NCI-H2196 (cell line): ENCODE data around the gene BTN3A1.

Source experiments
- DNase-seq: peaks from one replicate; lab custom pipeline; 2025; ENCODE audit not compliant: unreplicated experiment; lab: John Stamatoyannopoulos, UW

The BTN3A1 gene

DNA sequence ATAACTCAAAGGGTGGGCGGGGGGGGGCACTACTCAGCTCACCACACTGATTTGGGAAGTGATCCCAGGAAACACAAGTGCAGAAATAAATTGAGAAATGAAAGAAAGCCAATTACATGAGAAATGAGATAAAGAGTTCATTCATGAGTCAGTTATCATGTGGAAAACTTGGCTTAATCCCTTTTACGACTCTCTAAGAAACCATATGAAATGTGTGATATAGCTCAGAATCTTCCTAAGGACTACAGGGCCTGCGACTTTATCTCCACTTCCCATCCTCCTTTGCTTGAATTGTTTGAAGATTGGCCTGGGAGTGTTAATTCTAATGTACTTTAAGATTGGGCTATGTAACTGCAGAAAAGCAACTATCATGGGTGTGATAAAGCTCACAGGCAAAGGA, 22.8 kb upstream of the BTN3A1 start:
- no peak for DNase-seq

DNA sequence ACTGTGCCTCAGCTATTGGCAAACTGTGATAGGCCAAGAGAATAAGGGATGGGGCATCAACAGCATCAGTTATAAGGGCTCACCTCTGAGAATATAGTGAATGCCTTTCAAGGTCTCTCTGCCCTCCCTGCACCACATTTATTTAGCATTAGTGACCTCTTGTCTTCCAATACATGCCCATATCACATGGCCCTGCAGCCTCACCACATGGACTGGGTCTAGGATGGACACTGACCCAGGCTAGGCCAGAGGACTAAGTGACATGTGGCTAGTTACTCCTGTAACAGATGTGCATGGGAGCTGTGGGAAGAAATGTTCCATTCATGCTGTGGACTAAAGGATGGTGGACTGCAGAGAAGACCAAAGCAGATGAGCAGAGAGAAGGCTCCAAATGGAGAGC, 22.3 kb upstream of the BTN3A1 start:
- no peak for DNase-seq

DNA sequence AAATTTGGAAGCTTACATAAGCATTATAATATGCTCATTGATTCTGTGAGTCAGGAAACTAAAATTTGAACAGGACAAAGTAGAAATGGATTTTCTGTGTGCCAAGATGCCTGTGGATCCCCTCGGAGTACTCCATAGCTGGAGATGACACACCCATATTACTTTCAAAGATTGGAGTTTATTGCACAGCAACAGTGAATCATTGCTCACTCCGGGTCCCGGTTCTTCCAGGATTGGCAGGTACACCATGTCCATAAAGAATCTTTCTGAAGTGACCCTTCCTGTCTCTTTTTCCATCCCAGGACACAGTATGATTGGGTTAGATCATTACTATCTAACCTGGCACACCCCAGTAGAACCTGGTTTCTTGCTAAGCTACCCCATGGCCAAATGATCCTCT, 21.8 kb upstream of the BTN3A1 start:
- DNase-seq = no peak

DNA sequence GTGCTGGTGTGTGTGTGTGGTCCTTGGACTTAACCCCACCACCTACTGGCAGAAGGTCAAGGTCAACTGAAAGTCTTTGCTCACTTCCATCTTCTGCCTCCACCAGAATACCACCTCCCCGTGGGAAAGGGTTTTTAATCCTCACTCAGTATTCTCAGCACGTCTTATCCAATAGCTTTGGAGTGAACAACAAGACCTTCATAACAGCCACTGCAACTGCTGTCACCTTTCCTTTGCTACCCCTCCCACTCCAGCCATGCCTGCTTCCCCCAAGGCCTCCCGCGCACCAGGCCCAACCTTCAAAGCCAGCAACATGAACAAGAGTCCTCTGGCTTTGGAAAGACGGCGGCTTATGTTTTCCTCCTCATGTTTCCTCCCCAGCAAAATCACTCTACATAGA, 20.0 kb upstream of the BTN3A1 start:
- DNase-seq = no peak

DNA sequence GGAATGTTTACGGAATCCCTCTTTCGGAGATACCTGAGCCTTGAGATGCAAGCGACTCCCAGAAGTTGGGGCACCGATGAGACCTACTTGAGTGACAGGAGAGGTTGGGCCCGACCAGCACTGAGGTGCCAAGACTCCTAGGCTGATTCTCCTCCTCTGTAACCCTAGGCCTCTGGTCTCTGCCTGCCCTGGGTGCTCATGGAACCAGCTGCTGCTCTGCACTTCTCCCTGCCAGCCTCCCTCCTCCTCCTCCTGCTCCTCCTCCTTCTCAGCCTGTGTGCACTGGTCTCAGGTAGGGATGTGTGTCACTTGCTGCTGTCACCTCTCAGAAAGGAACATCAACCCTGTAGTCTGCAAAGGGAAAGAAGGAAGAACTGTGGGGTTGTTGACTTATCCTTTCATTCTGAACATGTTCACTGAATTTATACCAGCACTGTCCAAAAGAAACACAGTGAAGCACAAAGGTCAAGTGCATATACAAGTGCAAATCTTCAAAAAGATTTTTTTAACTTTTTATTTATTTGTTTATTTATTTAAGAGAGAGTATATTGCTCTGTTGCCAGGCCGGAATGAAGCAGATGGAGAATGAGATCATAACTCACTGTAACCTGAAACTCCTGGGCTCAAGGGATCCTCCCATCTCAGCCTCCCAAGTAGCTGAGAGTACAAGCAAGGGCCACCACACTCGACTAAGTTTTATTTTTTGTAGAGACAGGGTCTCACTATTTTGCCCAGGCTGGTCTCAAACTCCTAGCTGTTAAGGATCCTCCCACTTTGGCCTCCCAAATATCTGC, 18.3 kb upstream of the BTN3A1 start:
- DNase-seq = peak; percentile 54

DNA sequence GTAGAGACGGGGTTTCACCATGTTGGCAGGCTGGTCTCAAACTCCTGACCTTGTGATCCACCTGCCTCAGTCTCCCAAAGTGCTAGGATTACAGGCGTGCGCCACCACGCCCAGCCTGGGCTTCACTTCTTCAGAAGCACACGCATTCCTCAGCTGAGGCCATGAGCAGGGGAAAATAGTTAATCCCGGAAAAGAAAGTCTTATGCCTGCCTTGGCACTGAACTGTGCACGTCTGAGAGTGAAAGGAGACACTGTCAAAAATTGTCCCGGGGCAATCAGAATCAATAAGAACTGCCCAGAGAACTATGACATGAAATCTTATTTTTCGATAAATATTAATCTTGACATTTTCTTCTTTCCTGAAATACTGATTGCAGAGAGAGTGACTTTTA, 16.3 kb upstream of the BTN3A1 start:
- DNase-seq = no peak

DNA sequence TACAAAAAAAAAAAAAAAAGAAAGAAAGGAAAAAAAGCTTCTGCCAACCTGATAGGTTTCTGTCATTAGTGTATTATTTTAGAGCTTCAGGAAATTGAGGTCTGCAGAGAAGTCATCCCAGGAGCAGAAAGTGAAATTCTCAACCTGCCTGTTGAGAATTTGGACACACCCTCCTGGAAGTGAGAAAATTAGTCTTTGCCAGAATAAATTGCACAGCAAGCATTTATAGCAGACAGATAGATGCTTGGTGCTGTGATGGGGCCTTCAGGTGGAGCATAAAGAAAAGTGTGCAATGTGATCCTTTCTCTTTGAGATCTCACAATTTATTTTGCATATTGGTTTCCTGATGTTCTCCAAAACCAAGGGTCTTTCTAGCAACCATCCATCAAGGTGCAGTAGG, 14.5 kb upstream of the BTN3A1 start:
- DNase-seq = no peak

DNA sequence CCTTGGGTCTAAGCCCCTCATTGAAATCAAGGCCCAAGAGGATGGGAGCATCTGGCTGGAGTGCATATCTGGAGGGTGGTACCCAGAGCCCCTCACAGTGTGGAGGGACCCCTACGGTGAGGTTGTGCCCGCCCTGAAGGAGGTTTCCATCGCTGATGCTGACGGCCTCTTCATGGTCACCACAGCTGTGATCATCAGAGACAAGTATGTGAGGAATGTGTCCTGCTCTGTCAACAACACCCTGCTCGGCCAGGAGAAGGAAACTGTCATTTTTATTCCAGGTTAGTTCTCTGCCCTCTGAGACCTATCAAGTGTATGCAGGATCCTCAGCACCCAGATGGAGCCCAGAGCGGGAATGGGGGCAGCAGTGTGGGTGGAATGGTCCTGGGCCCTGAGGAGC, 14.1 kb upstream of the BTN3A1 start:
- DNase-seq = no peak

DNA sequence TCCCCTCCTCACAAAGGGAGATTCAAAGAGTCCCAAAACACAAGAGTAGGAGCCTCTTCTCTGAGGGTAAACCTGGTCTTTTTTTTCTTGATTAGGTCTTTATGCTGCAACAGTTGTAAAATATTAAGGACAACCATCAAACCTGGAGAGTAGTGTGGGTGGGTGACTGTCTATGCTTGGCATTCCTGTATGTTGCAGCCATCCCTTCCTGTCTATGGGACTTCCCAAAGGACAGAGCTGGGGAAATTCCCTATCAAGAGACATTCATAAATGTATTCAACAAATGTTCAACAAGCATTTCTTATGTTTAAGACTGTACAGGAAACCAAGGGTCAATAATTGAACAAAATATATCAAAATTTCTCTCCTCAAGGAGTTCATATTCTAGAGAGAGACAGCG, 13.6 kb upstream of the BTN3A1 start:
- no peak for DNase-seq

DNA sequence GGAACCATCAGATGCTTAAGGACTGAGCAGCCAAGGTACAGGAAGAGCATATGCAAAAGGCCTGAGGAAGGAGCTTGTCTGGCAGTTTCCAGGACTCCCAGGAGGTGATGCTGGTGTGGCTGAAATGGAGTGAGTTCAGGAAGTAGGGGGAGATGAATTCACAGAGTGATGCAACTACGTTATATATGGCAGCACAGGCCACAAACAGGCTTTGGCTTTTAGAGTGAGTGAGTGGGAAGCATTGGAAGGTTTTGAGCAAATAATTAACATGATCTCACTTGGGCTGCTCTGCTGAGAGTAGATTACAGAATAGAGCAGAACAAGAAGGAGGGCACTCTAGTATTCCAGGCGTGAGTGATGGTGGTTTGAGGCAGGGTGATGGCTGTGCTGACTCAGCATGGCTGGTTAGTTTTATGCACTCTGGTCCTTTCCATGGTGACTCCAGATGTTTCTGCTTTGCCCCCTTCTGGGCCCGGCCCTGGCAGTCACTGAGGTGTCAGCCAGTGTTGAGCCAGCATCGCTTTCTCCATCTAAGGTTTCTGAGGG, 12.7 kb upstream of the BTN3A1 start:
- DNase-seq = no peak

DNA sequence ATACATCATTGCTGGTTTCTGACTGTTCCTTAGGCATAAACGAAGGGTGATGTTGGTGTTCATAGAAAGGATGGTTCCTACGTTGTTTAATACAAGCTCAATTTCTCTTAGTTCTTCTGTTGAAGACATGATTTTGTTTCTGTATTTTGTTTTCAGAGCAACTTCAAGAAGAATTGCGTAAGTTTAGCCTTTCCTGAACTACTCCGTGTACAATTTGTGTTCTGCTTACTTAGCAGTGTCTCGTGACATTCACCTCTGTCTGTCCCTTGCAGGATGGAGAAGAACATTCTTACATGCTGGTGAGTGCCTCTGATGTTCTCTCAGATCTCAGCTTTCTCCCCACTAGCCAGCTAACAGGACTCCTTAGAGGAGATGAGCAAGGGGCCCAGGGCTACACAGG, 11.5 kb upstream of the BTN3A1 start:
- DNase-seq = no peak

DNA sequence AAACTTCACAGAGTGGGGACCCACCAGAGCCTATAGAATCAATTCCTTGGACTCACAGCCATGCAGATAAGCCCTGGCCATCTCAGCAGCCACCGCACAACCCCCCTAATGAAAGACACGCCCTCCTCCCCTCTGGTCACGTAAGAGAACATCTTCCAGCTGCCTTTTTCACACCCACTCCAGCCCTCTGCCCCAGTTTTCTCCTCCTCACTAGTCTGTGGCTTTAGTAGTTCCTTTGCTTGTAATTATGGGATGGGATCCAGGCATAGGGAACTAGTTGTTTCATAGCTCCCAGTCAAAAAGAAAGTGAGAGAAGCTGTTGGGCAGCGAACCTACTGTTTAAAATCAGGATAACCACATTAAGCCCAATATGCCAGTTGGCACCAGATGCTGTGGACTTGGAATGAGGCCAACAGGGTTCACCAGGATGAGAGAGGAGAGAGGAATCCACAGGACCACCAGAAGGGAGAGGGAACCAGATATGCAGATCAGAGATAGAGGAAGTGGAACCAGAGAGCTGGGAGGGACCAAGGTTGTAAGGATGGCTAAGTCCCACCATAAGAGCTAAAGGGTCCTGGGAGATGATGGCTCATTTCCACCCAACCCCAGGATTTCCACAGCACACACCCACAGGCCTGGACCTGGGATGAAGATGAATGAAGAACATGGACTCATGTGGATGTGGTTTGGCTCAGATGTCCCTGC, 9.0 kb upstream of the BTN3A1 start:
- no peak for DNase-seq

DNA sequence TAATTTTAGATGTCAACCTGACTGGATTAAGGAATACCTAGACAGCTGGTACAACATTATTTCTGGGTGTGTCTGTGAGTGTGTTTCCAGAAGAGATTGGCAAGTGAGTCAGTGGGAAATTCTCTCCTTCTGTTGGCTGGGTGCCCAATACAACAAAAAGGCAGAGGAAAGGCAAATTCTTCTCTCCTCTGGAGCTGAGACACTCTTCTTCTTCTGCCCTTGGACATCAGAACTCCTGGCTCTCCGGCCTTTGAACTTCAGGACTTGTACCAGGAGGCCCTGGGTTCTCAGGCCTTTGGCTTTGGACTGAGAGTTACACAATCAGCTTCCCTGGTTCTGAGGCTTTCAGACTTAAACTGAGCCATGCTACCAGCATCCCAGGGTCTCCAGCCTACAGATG, 7.8 kb upstream of the BTN3A1 start:
- peak; percentile 4 for DNase-seq

DNA sequence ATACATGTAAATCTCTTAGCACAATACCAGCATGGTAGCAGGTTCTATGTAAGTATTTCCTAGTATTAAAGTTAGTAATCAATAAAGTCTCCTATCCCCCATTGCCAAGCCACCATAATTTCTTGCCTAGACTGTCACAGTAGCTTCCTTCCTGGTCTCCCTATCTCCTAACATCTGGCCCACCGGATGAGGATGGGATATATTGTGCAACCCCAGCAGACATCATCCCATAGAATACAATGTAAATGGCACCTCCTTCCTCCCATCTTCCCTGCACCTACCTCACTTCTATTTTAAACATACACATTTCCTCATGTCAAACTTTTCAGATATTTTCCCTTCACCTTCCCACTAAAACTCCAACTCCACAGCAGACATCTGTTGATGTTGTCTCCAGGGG, 3.5 kb upstream of the BTN3A1 start:
- no peak for DNase-seq

DNA sequence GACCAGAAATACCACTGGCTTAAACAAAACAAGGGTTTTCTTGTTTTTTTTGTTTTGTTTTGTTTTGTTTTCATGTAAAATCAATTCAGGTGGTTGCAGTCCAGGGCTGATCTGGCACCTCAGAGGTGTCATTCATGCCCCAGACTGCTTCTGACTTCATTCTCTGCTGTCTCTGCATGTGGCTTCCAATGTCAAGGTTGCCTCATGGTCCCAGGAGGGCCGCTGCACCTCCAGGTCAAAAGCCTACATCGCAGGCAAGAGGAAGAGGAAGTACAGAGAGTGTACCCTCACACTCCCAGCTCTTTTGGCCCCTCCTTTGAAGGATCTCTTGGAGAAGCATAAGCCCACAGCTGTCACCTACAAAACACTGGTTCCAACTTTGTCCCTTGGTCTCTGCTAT, 1.4 kb upstream of the BTN3A1 start:
- DNase-seq = no peak

DNA sequence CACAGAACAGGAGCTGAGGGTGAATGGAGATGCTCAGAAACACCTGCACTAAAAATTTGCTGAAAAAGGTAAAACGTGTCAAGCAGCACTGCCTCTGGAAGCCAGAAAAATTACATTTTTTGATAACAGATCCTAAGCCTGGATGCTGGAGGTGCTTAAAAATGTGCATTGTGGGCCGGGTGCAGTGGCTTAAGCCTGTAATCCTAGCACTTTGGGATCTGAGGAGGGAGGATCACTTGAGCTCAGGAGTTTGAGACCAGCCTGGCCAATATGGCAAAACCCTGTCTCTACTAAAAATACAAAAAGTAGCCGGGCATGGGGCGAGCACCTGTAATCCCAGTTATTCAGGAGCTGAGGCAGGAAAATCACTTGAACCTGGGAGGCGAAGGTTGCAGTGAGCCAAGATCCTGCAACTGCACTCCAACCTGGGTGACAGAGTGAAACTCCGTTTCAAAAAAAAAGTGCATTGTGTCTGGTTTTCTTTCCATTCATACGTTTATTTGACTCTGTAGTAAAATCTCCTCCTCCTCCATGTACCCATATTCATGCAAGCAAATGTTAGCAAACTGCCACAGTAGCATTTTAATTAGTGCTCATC, 587 bp upstream of the BTN3A1 start:
- DNase-seq = peak; percentile 3

DNA sequence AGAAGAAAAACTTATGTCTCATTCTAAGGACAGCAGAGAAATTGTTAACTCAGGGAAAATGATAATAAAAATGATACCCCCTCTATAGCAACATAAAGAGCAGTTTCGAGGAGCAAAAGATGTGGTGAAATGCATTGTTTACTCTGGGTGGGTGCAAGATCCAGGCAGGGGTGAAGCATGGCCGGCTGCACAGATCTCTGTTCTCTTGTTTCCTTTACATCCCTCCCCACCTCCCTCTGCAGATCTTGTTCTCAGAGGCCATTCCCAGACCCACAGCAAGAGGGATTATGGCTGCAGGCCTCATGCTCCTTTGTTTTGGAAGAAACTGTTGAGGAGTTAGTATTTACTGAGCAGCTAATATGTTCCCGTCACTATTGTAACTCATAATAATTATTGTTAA, 1.8 kb downstream of the BTN3A1 start:
- DNase-seq = no peak

DNA sequence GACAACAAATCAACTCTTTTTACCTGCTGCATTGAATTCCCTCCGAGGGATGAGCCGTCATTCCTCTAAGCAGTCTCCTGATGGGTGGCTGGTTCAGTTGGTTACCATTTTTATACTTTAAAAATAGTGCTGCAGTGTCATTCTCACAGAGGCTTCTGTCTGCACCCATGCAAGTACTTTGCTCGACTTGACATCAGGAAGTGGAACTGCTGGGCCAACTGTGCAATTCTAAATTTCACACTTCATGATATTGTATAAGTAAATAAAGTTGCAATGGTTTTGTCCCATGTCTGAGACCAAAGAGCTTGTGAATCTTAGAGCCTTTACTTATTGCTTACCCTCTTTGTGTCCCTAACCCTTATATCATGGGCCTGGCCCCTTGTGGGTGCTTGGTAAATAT, 2.5 kb downstream of the BTN3A1 start:
- DNase-seq = no peak

DNA sequence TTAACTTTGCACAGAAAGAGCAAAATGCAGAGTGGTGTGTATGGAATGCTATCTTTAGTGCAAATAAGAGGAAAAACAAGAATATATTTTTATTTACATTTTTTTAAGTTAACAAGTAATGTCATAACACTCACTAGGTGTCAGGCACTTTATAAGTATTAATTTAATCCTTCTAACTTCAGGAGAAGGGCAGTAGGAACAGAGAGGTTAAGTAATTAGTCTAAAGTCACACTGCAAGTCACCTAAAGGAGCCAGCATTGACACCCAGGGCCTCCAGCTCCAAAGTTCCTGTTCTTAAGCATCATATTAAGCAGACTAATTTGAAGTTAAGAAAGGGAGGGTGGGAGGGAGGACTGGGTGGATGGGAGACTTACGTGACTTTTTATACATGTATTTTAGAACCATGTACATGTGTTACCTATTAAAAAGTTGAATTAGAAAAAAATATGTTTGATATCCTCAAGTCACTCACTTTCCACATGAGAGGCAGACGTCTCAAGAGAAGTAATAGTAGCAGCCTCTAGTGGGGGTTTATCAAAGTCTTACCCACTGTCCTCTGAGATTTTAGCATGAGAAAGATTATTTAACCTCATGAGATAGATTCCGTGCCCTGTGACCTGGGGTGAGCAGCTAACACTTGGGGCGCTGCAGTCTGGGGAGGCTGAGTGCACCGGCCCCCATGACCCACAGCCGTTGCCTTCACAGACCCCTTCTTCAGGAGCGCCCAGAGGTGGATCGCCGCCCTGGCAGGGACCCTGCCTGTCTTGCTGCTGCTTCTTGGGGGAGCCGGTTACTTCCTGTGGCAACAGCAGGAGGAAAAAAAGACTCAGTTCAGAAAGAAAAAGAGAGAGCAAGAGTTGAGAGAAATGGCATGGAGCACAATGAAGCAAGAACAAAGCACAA, 7.0 kb downstream of the BTN3A1 start:
- DNase-seq = no peak

DNA sequence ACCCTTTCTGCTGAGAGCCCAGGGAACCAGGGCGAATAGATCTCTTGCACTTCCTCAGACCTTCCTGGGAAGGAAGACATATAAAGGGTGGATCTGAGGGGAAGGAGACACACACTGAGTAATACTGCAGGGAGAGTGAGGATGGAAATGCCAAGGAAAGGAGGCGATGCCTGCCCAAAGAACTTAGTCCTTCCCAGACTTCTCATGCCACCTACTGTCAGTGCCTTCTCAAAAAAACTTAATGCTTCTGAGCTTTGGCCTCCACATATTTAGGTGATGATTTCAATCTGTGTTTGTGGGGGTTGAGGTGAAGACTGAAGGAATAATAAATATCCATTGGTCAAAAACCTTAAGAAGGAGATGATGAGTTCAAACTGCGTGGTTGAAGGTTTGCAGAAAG, 9.7 kb downstream of the BTN3A1 start:
- no peak for DNase-seq

DNA sequence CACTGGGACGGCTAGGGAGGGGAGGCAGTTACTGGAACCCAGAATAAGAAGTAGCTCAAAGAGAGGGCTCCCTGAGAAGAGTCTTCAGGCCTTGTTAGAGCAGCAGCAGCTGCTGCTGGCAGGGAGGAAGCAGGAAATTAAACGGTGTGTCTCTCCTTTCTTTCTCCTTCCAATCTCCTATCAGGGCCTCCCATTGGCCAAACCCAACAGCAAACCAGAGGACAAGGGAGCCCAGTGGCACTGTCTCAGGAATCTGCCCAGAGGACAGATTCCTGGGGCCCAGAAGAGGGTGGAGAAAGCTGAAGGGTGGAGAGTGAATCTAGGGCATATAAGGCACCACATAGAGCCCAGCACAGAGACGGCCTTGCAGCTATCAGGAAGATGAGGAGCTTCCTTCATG, 10.2 kb downstream of the BTN3A1 start:
- no peak for DNase-seq
